CD4-positive, alpha-beta memory T cell (primary cell): ENCODE measurements around the gene IKZF2. TPM values are rescaled to one million over a fixed set of nuclear protein-coding genes. Genes with fewer than 3 reads are reported as not detected.

Source experiments
- CTCF ChIA-PET: fragments of 350-600 bp; sonication (Branson Sonifier 250); formaldehyde crosslinking; loops from one replicate; lab custom pipeline; 2021; ENCODE audit warnings: inconsistent platforms; ENCODE audit not compliant: partially characterized antibody; lab: Charles Lee
- POLR2A ChIA-PET: fragments of 350-600 bp; sonication (Branson Sonifier 250); formaldehyde crosslinking; loops from one replicate; lab custom pipeline; 2021; ENCODE audit not compliant: partially characterized antibody; lab: Charles Lee
- DNase-seq, 5 donors: peaks; one replicate each; pipeline versions ENCODE4 v3.0.0 to v3.0.0-alpha.2; 2020 to 2022; ENCODE audit warnings: mixed read lengths in 1 of 5
- H3K27ac ChIP-seq: one replicate; pipeline ENCODE4 v1.7.0; 2013; ENCODE audit warnings: low read depth, low read length
- H3K27me3 ChIP-seq: 2 replicates; pipeline ENCODE4 v1.7.0; 2013; ENCODE audit warnings: mild to moderate bottlenecking, low read length, moderate library complexity; ENCODE audit not compliant: insufficient read depth
- H3K36me3 ChIP-seq: 2 replicates; pipeline ENCODE4 v1.7.0; 2013; ENCODE audit warnings: mild to moderate bottlenecking, low read length, moderate library complexity; ENCODE audit not compliant: insufficient read depth
- H3K4me1 ChIP-seq: 2 replicates; pipeline ENCODE4 v1.7.0; 2013; ENCODE audit warnings: mild to moderate bottlenecking, low read length, moderate library complexity; ENCODE audit not compliant: insufficient read depth
- H3K4me3 ChIP-seq, 2 donors: one replicate each; pipeline ENCODE4 v1.7.0; 2013; ENCODE audit warnings: low read length in 2 of 2, mild to moderate bottlenecking in 1 of 2
- H3K9me3 ChIP-seq, 2 donors: one replicate each; pipeline ENCODE4 v1.7.0; 2013; ENCODE audit warnings: low read length in 2 of 2, control low read depth in 1 of 2; ENCODE audit not compliant: control insufficient read depth in 1 of 2
- H3K27ac Mint-ChIP-seq, 7 donors: one replicate each; pipeline ENCODE4 v1.8.0; 2020 to 2021; ENCODE audit warnings: mixed read lengths in 7 of 7, mild to moderate bottlenecking in 6 of 7, inconsistent platforms in 3 of 7, moderate library complexity in 3 of 7
- H3K27me3 Mint-ChIP-seq, 2 donors: one replicate each; pipeline ENCODE4 v1.8.0; 2020 to 2021; ENCODE audit warnings: mixed read lengths in 2 of 2
- H3K36me3 Mint-ChIP-seq, 2 donors: one replicate each; pipeline ENCODE4 v1.8.0; 2020 to 2021; ENCODE audit warnings: mixed read lengths in 2 of 2, inconsistent platforms in 1 of 2, mild to moderate bottlenecking in 1 of 2
- H3K4me1 Mint-ChIP-seq, 4 donors: one replicate each; pipeline ENCODE4 v1.8.0; 2020 to 2021; ENCODE audit warnings: mixed read lengths in 4 of 4, mild to moderate bottlenecking in 1 of 4
- H3K4me3 Mint-ChIP-seq, 8 donors: one replicate each; pipeline ENCODE4 v1.8.0; 2020 to 2021; ENCODE audit warnings: mixed read lengths in 8 of 8, mild to moderate bottlenecking in 7 of 8, moderate library complexity in 6 of 8, inconsistent platforms in 3 of 8
- H3K9me3 Mint-ChIP-seq, 8 donors: one replicate each; pipeline ENCODE4 v1.8.0; 2020 to 2021; ENCODE audit warnings: mixed read lengths in 8 of 8, mild to moderate bottlenecking in 5 of 8, inconsistent platforms in 3 of 8, moderate library complexity in 1 of 8
- intact Hi-C: fragments of 100-400 bp; cut with micrococcal nuclease; formaldehyde crosslinking; loops from one replicate; pipeline ENCODE4 v1.15.1; 2023
- polyA plus RNA-seq, 2 donors: library from polyadenylated mRNA; unstranded; fragments of 300-500 nt; fragmentation: Illumina TruSeq; gene quantifications; one replicate each; pipeline ENCODE4 v1.2.3, GENCODE V29; 2021
- total RNA-seq, 2 experiments: library from RNA; stranded (reverse); gene quantifications; one replicate each; pipeline ENCODE4 v1.2.3, GENCODE V29; 2021

The IKZF2 gene
- total and polyA plus RNA-seq, 4 experiments from 2014 or later = 0.14 to 15.0 (median 6.9) TPM

DNA sequence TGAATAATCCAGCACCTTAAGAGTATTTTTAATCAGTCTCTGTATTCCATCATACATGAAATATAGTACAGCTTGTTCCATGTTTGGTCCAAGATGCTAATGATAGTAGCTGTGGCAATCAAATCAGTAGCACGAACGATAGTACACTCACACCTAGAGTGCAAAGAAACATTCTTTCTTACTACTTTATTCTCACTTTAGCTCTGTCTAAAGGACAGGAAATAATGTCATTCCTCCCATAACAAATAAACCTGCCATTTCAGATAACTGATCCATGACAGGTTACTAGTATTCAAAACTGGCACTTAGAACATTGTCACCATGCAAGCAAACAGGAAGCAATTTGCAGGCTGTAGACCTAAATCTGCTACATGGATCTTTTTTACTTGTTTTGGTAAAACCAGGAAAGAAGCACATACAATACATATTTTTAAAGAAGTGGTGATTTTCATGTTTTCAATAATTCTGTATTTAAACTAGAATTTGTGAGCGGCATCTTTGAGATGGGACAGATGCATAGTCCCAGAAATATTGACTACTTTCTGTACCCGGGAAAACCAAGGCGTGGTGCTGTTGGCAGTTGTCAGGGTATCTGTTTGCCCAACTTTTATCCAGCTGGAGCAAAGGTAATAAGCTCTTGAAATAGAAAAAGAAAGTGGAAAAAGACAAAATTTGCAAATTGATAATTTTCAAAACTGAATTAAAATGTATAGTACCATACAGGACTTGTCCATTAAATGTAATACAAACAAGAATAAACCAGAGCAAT lies 49.5 kb downstream of the IKZF2 start:
- Histone ChIP-seq H3K9me3 (no peaks in the 10 kb centered on the region), H3K27me3 (no peaks in the 10 kb centered on the region), H3K36me3 (no peaks in the 10 kb centered on the region), H3K27ac (peak overlapping the region; percentile 1), H3K4me3 (no peak overlapping the region), H3K4me1 (peaks cover 7% of the 10 kb centered on the region)
- POLR2A ChIA-PET = no interaction called here
- Mint-ChIP-seq H3K4me1 (peaks cover 3 to 13% (median 5%) of the 10 kb centered on the region in 4 donors), H3K27me3 (no peaks in the 10 kb centered on the region), H3K36me3 (no peaks in the 10 kb centered on the region), H3K27ac (peak overlapping the region in 1 of 7 donors; percentile 59), H3K4me3 (peak overlapping the region in 1 of 8 donors; percentile 11), H3K9me3 (no peaks in the 10 kb centered on the region)
- CTCF ChIA-PET = no interaction called here
- intact Hi-C loops = no loop called here
- no peak for DNase-seq

- no peaks in the 10 kb centered on the region for H3K36me3 ChIP-seq
- Mint-ChIP-seq H3K27ac (peak overlapping the region in 1 of 7 donors; percentile 22), H3K9me3 (no peaks in the 10 kb centered on the region), H3K36me3 (no peaks in the 10 kb centered on the region), H3K27me3 (no peaks in the 10 kb centered on the region), H3K4me3 (no peak overlapping the region), H3K4me1 (peaks cover 3 to 13% (median 5%) of the 10 kb centered on the region in 4 donors)
- intact Hi-C loops = no loop called here
- POLR2A ChIA-PET = no interaction called here
- H3K27ac ChIP-seq = no peak overlapping the region
- no peaks in the 10 kb centered on the region for H3K9me3 ChIP-seq
- DNase-seq = no peak
- H3K4me3 ChIP-seq = no peak overlapping the region
- H3K4me1 ChIP-seq = peaks cover 7% of the 10 kb centered on the region
- CTCF ChIA-PET = no interaction called here
- H3K27me3 ChIP-seq = no peaks in the 10 kb centered on the region
Measured at GRCh38 chr2:213101109-213101508, 50.3 kb downstream of the IKZF2 start.

- ChIA-PET CTCF (no interaction called here), POLR2A (no interaction called here)
- Histone ChIP-seq H3K27me3 (no peaks in the 10 kb centered on the region), H3K4me1 (no peaks in the 10 kb centered on the region), H3K4me3 (no peak overlapping the region), H3K27ac (no peak overlapping the region), H3K36me3 (no peaks in the 10 kb centered on the region), H3K9me3 (no peaks in the 10 kb centered on the region)
- intact Hi-C loops = no loop called here
- Mint-ChIP-seq H3K27me3 (no peaks in the 10 kb centered on the region), H3K36me3 (no peaks in the 10 kb centered on the region), H3K9me3 (no peaks in the 10 kb centered on the region), H3K4me3 (no peak overlapping the region), H3K4me1 (no peaks in the 10 kb centered on the region), H3K27ac (no peak overlapping the region)
- DNase-seq = no peak
Measured at GRCh38 chr2:213098612-213099011, 52.8 kb downstream of the IKZF2 start.

- no peak for DNase-seq
- peaks cover 0 to 2% (median 0%) of the 10 kb centered on the region in 4 donors for H3K4me1 Mint-ChIP-seq
- no peaks in the 10 kb centered on the region for H3K9me3 Mint-ChIP-seq
- ChIA-PET POLR2A (no interaction called here), CTCF (no interaction called here)
- no peaks in the 10 kb centered on the region for H3K36me3 Mint-ChIP-seq
- Histone ChIP-seq H3K36me3 (no peaks in the 10 kb centered on the region), H3K4me1 (no peaks in the 10 kb centered on the region), H3K27ac (no peak overlapping the region), H3K4me3 (no peak overlapping the region), H3K9me3 (no peaks in the 10 kb centered on the region), H3K27me3 (no peaks in the 10 kb centered on the region)
- intact Hi-C loops = no loop called here
- no peaks in the 10 kb centered on the region for H3K27me3 Mint-ChIP-seq
- H3K4me3 Mint-ChIP-seq = no peak overlapping the region
- H3K27ac Mint-ChIP-seq = no peak overlapping the region
Measured at GRCh38 chr2:213091765-213092164, 59.6 kb downstream of the IKZF2 start.

DNA sequence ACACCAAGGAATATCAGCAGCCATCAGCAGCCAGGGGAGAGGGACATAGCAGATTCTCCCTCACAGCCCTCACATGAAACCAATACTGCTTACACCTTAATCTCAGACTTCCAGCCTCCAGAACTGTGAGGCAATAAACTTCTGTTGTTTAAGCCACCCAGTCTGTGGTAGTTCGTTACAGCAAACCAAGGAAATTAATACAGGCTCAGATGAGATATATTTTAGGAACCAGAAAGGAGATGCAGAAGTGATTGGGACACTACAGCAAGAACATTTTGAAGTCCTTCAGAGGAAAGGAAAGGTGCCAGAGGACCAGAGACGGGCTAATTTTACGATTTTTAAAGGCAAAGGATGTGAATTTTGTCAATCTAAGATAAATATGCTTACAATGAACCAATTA lies 60.6 kb downstream of the IKZF2 start:
- H3K9me3 Mint-ChIP-seq = no peaks in the 10 kb centered on the region
- no peak overlapping the region for H3K27ac Mint-ChIP-seq
- H3K9me3 ChIP-seq = no peaks in the 10 kb centered on the region
- H3K27ac ChIP-seq = no peak overlapping the region
- H3K27me3 ChIP-seq = no peaks in the 10 kb centered on the region
- no peak for DNase-seq
- CTCF ChIA-PET = no interaction called here
- H3K36me3 Mint-ChIP-seq = no peaks in the 10 kb centered on the region
- H3K36me3 ChIP-seq = no peaks in the 10 kb centered on the region
- H3K4me3 Mint-ChIP-seq = no peak overlapping the region
- POLR2A ChIA-PET = no interaction called here
- no peaks in the 10 kb centered on the region for H3K4me1 ChIP-seq
- no peaks in the 10 kb centered on the region for H3K27me3 Mint-ChIP-seq
- peaks cover 0 to 2% (median under 1%) of the 10 kb centered on the region in 4 donors for H3K4me1 Mint-ChIP-seq
- H3K4me3 ChIP-seq = no peak overlapping the region
- intact Hi-C loops = no loop called here

DNA sequence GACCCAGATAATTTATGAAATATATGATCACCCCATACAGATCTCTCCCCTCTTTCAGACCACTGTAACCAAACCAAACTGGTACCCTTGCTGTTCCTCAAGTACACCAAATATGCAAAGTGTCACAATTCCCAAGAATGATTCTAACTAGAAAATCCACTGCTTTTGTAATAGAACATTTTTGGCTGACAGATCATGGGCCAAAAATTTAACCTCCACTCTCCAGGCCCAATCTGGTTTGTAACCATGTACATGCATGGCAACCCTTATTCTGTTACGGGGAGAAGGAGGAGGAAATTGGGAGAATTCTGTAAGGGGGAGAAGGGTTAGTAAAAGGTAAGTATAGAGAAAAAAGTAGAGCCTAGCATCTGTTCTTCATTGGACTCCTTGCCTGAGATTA lies 62.0 kb downstream of the IKZF2 start:
- no peak overlapping the region for H3K4me3 Mint-ChIP-seq
- no peaks in the 10 kb centered on the region for H3K36me3 ChIP-seq
- no peak for DNase-seq
- no peaks in the 10 kb centered on the region for H3K4me1 ChIP-seq
- H3K9me3 Mint-ChIP-seq = no peaks in the 10 kb centered on the region
- no peak overlapping the region for H3K27ac ChIP-seq
- no peak overlapping the region for H3K4me3 ChIP-seq
- intact Hi-C loops = no loop called here
- POLR2A ChIA-PET = no interaction called here
- no peaks in the 10 kb centered on the region for H3K27me3 ChIP-seq
- no peaks in the 10 kb centered on the region for H3K27me3 Mint-ChIP-seq
- H3K4me1 Mint-ChIP-seq = peaks cover 0 to 5% (median under 1%) of the 10 kb centered on the region in 4 donors
- no peaks in the 10 kb centered on the region for H3K9me3 ChIP-seq
- CTCF ChIA-PET = no interaction called here
- H3K36me3 Mint-ChIP-seq = no peaks in the 10 kb centered on the region
- H3K27ac Mint-ChIP-seq = no peak overlapping the region

- ChIA-PET POLR2A (no interaction called here), CTCF (no interaction called here)
- peaks cover 0 to 5% (median under 1%) of the 10 kb centered on the region in 4 donors for H3K4me1 Mint-ChIP-seq
- H3K4me3 Mint-ChIP-seq = no peak overlapping the region
- Histone ChIP-seq H3K9me3 (no peaks in the 10 kb centered on the region), H3K27ac (no peak overlapping the region), H3K27me3 (no peaks in the 10 kb centered on the region), H3K4me3 (no peak overlapping the region), H3K4me1 (no peaks in the 10 kb centered on the region), H3K36me3 (no peaks in the 10 kb centered on the region)
- H3K36me3 Mint-ChIP-seq = no peaks in the 10 kb centered on the region
- intact Hi-C loops = no loop called here
- no peak overlapping the region for H3K27ac Mint-ChIP-seq
- DNase-seq = no peak
- H3K27me3 Mint-ChIP-seq = no peaks in the 10 kb centered on the region
- H3K9me3 Mint-ChIP-seq = no peaks in the 10 kb centered on the region
Measured at GRCh38 chr2:213087040-213087439, 64.4 kb downstream of the IKZF2 start.
